Adrenal gland (tissue), 5 donors: ENCODE data around the gene ERC1.

Experiments
- POLR2A ChIP-seq, 2 donors: fragments of 450-650 bp; IDR thresholded peaks; one replicate each; pipeline ENCODE4 v1.6.1; 2017; ENCODE audit warnings: antibody characterized with exemption in 2 of 2, mild to moderate bottlenecking in 2 of 2, moderate library complexity in 1 of 2
- TF ChIP-seq, protein P1 (sequence below), 6 experiments: fragments of 450-650 bp in 4 of 6; fragments of 200-600 bp in 2 of 6; sonication (generic) in 1 of 6; IDR thresholded peaks; 1 replicate in 5 of 6; 2 replicates in 1 of 6; pipeline versions ENCODE4 v1.5.1 to v1.8.0; 2016 to 2021; ENCODE audit warnings: antibody characterized with exemption in 6 of 6, mild to moderate bottlenecking in 2 of 6, moderate library complexity in 1 of 6
- donor health status: DM: no; HTN: no; CAD: no.

DNA sequence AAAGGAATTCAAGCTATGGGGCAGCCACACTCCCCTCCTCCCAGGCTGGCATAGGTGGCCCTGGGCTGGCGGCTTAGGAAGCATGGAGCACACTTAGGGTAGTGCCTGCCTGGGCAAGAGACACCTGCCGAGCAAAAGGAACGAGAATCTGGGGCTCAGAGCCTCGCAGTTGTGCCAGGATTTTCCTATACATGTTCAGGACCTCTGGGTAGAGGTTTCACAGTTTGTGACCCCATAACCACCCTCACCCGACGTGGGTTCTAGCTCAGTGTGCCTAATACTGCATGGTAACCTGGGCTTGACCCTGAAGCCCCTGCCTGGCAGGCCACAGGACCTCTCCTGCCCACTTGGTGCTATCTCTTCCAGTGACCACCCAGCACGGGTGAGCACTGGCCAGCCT, 503.8 kb downstream of the ERC1 start:
- TF ChIP-seq POLR2A (IDR thresholded peaks at IDR 0.05): no peak
- TF ChIP-seq, protein P1, sequence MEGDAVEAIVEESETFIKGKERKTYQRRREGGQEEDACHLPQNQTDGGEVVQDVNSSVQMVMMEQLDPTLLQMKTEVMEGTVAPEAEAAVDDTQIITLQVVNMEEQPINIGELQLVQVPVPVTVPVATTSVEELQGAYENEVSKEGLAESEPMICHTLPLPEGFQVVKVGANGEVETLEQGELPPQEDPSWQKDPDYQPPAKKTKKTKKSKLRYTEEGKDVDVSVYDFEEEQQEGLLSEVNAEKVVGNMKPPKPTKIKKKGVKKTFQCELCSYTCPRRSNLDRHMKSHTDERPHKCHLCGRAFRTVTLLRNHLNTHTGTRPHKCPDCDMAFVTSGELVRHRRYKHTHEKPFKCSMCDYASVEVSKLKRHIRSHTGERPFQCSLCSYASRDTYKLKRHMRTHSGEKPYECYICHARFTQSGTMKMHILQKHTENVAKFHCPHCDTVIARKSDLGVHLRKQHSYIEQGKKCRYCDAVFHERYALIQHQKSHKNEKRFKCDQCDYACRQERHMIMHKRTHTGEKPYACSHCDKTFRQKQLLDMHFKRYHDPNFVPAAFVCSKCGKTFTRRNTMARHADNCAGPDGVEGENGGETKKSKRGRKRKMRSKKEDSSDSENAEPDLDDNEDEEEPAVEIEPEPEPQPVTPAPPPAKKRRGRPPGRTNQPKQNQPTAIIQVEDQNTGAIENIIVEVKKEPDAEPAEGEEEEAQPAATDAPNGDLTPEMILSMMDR (IDR thresholded peaks at IDR 0.05): no peak
